Skeletal muscle tissue (tissue), 4 donors: Measurements from ENCODE around the gene OR4C12. TPM values are rescaled to one million over a fixed set of nuclear protein-coding genes. Genes with fewer than 3 reads are reported as not detected.
"Not testable (repeated sequence)": the region's sequence is repeated elsewhere in the genome, so short reads cannot be mapped to it uniquely, and the experiment has no call there.

Source experiments
- H3K27ac ChIP-seq: one replicate; pipeline ENCODE4 v1.7.0; 2013; ENCODE audit warnings: mild to moderate bottlenecking, low read depth, low read length, inconsistent platforms
- H3K27me3 ChIP-seq, 3 donors: one replicate each; pipeline ENCODE4 v1.7.0; 2013; ENCODE audit warnings: low read length in 3 of 3; ENCODE audit not compliant: control insufficient read depth in 3 of 3, insufficient read depth in 3 of 3
- H3K36me3 ChIP-seq, 3 donors: one replicate each; pipeline ENCODE4 v1.7.0; 2013; ENCODE audit warnings: low read length in 3 of 3; ENCODE audit not compliant: control insufficient read depth in 3 of 3, insufficient read depth in 3 of 3
- H3K4me1 ChIP-seq, 3 donors: one replicate each; pipeline ENCODE4 v1.7.0; 2013; ENCODE audit warnings: low read length in 3 of 3, mild to moderate bottlenecking in 3 of 3; ENCODE audit not compliant: control insufficient read depth in 3 of 3, insufficient read depth in 3 of 3
- H3K4me3 ChIP-seq, 3 donors: one replicate each; pipeline ENCODE4 v1.7.0; 2013; ENCODE audit warnings: low read length in 3 of 3
- H3K9ac ChIP-seq, 3 donors: one replicate each; pipeline ENCODE4 v1.7.0; 2013; ENCODE audit warnings: low read length in 3 of 3, mild to moderate bottlenecking in 3 of 3, moderate library complexity in 2 of 3, low read depth in 1 of 3
- H3K9me3 ChIP-seq, 3 donors: one replicate each; pipeline ENCODE4 v1.7.0; 2013; ENCODE audit warnings: low read length in 3 of 3; ENCODE audit not compliant: control insufficient read depth in 3 of 3
- total RNA-seq: library from RNA; depleted of rRNA; stranded (reverse); fragments of >200 nt; gene quantifications from one replicate; pipeline ENCODE4 v1.2.3, GENCODE V29; 2014
- donor health status: Osteomylitis.

The OR4C12 gene
- total RNA-seq = not detected

GRCh38 chr11:49982435-49982834, at the start of gene OR4C12:
OR4C12 (minus strand) TSS chr11:49982535; CDS start chr11:49982501, 34 bp downstream.
- not testable (repeated sequence) for H3K4me1 ChIP-seq, H3K27ac ChIP-seq, H3K9ac ChIP-seq, H3K4me3 ChIP-seq, H3K27me3 ChIP-seq, H3K36me3 ChIP-seq, H3K9me3 ChIP-seq

GRCh38 chr11:50030193-50030592, 47.9 kb upstream of the OR4C12 start:
- no peaks in the 10 kb centered on the region for H3K4me1 ChIP-seq
- H3K27ac ChIP-seq = no peak overlapping the region
- H3K9ac ChIP-seq = no peak overlapping the region
- no peaks in the 10 kb centered on the region for H3K9me3 ChIP-seq
- H3K27me3 ChIP-seq = no peaks in the 10 kb centered on the region
- H3K36me3 ChIP-seq = no peaks in the 10 kb centered on the region
- no peak overlapping the region for H3K4me3 ChIP-seq

GRCh38 chr11:49995565-49995964, 13.2 kb upstream of the OR4C12 start:
- Histone ChIP-seq H3K4me1 (no peaks in the 10 kb centered on the region), H3K27ac (no peak overlapping the region), H3K36me3 (no peaks in the 10 kb centered on the region), H3K27me3 (no peaks in the 10 kb centered on the region), H3K4me3 (no peak overlapping the region), H3K9ac (no peak overlapping the region), H3K9me3 (peaks cover 0 to 4% (median 0%) of the 10 kb centered on the region in 3 donors)

GRCh38 chr11:49973439-49973838, 8.9 kb downstream of the OR4C12 start:
- not testable (repeated sequence) for H3K4me3 ChIP-seq, H3K27ac ChIP-seq, H3K9ac ChIP-seq, H3K36me3 ChIP-seq, H3K27me3 ChIP-seq, H3K9me3 ChIP-seq, H3K4me1 ChIP-seq

- no peaks in the 10 kb centered on the region for H3K9me3 ChIP-seq
- H3K4me3 ChIP-seq = no peak within 1 kb of the TSS
- no peaks in the 10 kb centered on the region for H3K36me3 ChIP-seq
- no peak within 1 kb of the TSS for H3K9ac ChIP-seq
- no peak within 1 kb of the TSS for H3K27ac ChIP-seq
- H3K4me1 ChIP-seq = no peaks in the 10 kb centered on the region
- no peaks in the 10 kb centered on the region for H3K27me3 ChIP-seq
Measured at GRCh38 chr11:49952091-49952490, 30.2 kb downstream of the OR4C12 start, which contains the start of gene OR4C13. OR4C13 (plus strand) TSS chr11:49952391; CDS start chr11:49952423, 32 bp downstream.

GRCh38 chr11:49948701-49949100, 33.6 kb downstream of the OR4C12 start:
- not testable (repeated sequence) for H3K4me1 ChIP-seq, H3K9ac ChIP-seq, H3K27ac ChIP-seq, H3K36me3 ChIP-seq, H3K9me3 ChIP-seq, H3K4me3 ChIP-seq, H3K27me3 ChIP-seq

Other genes starting within 250 kb of the OR4C12 start
- not detected for gene OR4C13, start 30.1 kb downstream of the OR4C12 start, total RNA-seq
- gene OR4C45, start 50.3 kb upstream of the OR4C12 start, total RNA-seq = not detected